HTERT RPE-1 (cell line): ENCODE measurements around the gene JAZF1.

ENCODE experiments used
- in situ Hi-C: fragments of 300-500 bp; cut with MboI; formaldehyde crosslinking; loops from 4 replicates; pipeline ENCODE4 v1.14.3; 2020; ENCODE audit warnings: low sequenced_read_pairs

The JAZF1 gene

GRCh38 chr7:28180364-28181147, at the start of gene JAZF1:
TSS of gene JAZF1 (minus strand) at chr7:28180795.
- in situ Hi-C loops = no loop called here

- in situ Hi-C loops = no loop called here
These were observed 49.7 kb upstream of the JAZF1 start for GRCh38 chr7:28230261-28230660.

GRCh38 chr7:28228396-28228795, 47.8 kb upstream of the JAZF1 start:
- in situ Hi-C loops = no loop called here

DNA sequence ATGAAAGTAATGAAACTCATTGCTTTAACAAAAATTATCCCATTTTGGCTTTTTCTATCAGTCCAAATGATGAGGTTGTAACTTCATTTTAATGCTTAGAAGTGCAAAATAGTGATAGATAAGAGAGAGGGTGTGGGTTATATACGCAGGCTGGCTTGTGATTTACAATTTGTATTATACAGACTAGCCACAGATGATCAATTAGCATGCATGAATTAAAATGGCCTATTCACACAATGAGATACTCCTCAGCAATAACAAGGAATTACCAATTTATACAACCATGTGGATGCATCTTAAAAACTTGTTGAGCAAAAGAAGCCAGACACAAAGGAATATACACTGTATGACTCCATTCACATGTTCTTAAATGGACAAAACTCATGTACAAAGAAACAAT, 45.4 kb upstream of the JAZF1 start:
- in situ Hi-C loops = no loop called here

DNA sequence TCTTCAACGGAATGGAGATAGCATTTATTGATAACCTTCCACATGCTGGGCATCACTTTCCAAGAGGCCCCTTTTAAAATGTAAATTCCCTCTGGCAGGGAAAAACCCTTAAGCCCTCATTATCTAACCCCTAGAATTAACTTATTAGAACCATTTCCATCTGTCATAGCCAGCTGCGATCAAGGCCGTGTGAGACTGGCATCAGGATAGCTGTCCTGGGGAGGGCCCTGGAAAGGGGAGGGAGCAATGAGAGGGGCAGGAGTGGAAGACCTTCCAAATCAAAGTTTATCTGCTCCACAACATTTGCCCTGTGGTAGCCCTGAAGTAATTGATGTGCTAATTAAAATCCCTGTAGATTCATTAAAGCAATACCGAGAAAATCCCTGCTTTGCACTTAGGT, 45.0 kb upstream of the JAZF1 start:
- in situ Hi-C loops = no loop called here

- in situ Hi-C loops = no loop called here
These were observed 44.1 kb upstream of the JAZF1 start for GRCh38 chr7:28224675-28225074.

DNA sequence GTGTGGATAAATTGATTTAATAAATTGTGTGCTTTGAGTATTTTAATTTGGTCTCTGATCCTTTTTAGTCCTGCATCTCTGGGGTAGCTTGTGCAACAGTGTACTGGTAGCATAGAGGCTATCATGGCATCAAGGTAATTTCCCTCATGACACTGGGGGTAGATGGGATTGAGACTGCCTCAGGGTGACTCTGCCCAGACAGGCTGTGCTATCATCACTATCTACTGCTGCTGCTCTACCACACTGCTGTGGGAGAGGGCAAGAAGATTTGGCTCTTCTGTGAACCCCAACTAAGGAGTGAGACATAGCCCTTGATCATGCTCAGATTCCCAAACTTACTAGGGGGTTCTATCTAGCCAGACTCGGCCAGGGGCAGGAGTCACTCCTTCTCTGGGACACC, 43.6 kb upstream of the JAZF1 start:
- in situ Hi-C loops = no loop called here

DNA sequence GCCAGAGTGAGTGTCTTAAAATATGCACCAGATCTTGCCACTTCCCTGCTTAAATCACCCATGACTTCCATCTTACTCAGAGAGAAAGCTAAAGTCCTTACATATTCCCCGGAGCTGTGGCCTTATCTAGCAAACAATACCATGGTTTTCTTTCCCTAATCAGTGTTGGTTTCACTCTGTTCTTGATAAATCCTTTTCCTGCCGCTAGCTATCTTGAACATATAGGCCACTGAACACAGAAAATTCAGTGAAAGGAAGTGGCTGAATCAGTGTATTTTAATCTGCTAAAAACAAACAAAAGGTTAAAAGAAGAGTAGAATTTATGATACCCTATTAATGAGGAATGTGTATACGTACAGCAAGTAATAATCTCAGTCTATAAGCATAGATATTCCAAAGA, 42.0 kb upstream of the JAZF1 start:
- in situ Hi-C loops = no loop called here

GRCh38 chr7:28219793-28220192, 39.2 kb upstream of the JAZF1 start:
- in situ Hi-C loops = no loop called here

DNA sequence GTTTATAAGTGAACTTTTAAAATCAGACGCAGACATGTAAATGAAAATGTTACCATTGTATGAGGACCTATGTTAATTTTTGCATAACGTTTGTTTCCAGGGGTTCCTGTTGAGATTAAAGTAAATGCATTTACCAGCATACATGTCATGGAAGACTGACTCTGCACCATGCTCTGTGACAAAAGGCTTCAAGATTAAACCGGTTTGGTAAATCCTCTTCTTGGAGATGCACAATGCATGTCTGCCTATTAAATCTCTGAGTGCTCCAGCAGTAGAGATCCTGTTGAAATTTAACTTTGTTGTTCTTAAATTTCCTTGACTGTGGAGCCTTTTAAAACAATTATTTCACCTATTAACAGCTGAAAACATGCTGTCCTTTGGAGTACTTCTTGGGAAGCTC, 36.5 kb upstream of the JAZF1 start:
- in situ Hi-C loops = no loop called here

DNA sequence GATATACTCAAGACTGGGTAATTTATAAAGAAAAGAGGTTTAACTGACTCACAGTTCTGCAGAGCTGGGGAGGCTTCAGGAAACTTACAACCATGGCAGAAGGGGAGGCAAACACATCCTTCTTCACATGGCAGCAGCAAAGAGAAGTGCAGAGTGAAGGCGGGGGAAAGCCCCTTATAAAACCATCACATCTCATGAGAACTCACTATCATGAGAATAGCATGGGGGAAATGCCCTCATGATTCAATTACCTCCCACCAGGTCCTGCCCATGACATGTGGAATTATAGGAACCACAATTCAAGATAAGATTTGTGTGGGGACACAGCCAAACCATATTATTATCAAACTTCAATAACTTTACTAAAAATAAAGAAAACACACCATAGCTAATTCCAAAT, 30.4 kb upstream of the JAZF1 start:
- in situ Hi-C loops = no loop called here

DNA sequence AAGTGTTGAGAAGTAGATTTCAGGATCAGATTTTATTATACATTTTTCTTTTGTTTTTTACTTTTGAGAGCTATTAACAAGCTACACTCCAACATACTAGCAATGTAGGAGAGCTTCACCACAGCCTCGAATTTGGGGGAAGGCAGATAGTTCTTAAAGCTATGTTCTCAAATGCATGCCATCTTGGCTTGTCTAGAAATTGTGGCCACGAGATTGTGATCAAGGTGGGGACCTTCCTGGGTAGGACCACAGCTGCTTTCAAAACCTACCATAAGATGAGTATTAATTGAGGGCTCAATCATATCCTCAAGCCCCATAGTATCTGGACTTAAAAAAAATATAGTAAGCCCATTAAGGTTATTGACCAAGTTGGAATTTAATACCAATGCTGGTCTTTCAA, 27.9 kb upstream of the JAZF1 start:
- in situ Hi-C loops = no loop called here

GRCh38 chr7:28207486-28208158, 27.0 kb upstream of the JAZF1 start:
- in situ Hi-C loops = no loop called here

DNA sequence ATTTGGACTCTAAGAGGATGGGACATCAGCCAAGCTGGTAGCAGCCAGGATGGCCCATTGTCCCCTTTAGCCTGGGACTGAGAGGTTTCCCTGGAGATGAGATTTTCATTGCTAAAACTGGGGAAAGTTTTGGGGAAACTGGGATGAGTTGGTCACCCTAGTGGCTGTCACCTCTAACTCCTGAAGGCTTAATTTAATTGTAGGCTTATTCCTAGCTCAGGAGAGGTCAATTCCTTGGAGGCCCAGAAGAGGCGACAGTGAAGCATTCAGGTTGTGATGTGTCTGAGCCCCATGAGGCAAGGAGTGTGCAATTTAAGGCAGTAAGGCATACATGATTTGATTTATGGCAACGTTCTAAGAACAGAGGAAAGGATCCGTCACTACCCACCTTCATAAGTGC, 24.9 kb upstream of the JAZF1 start:
- in situ Hi-C loops = no loop called here

DNA sequence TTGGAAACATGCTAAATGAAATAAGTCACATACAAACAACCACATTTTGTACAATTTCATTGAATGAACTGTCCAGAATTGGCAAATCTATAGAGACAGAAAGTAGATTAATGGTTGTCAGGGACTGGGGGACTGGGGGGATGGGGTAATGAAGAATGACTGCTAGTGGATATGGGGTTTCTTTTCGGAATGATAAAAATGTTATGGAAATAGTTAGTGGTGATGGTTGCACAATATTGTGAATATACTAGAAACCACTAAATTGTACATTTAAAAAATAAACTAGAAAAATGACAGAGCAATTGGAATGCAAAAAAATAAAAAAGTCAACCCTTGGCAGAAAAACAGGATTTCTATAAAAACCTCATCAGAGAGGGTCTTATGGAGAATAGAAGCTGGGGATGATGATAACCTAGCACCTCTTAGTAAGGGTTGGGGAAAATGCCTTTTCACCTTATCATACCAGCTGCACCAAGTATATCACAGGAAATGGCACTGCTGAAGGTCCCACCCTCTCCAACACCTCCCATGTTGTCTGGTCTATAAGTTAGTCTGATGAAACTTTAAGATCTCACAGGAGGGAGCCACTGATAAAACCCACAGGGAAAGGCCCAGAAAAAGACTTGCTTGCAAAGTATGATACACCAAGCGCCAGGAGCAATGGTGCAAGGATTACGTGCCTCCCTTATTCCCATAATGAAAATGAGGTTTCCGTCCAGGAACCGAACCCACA, 23.1 kb upstream of the JAZF1 start:
- in situ Hi-C loops = no loop called here

DNA sequence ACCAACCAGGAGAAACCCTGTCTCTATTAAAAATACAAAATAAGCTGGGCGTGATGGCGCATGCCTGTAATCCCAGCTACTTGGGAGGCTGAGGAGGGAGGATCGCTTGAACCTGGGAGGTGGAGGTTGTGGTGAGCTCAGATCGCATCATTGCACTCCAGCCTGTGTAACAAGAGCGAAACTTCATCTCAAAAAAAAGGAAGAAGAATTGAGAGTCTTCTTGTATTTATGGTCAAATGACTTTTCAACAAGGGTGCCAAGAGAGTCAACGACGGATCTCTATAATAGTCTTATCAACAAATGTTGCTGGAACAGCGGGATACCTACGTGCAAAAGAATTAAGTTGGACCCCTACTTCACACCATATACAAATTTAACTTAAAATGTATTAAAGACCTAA, 21.6 kb upstream of the JAZF1 start:
- in situ Hi-C loops = no loop called here

DNA sequence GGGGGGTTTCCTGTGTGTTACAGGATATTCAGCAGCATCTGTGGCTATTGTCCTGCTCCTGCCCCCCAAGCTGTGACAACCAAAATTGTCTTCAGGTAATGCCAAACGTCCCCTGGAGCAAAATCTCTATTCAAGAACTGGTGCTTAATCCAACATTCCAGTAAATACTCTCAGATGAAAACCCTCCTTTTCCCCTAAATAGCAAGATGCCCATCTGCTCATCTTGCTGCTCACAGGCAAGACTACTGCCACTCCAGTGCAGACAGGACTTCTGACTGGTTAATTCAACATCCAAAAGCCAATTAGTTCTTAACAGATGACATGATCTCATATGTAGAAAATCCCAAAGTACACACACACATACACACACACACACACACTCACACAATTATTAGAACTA, 20.5 kb upstream of the JAZF1 start:
- in situ Hi-C loops = no loop called here

DNA sequence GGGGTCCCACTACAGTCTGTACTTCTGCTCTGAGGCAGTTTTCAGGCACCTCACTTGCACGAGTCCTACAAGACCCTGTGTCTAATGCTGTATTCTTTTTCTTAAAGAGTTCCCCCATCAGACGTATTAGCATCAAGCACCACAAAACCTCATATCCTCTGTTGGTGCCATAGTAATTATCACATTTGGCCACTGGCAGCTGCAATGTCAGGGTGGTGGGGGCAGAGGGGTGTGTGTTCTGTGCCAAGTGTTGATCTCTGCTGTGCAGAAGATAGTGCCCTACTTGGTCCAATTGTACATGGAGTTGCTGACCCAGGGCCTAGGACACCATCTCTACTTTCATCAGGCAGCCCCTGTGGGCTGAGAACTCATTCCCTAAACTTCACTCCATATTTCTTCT, 20.0 kb upstream of the JAZF1 start:
- in situ Hi-C loops = no loop called here

- in situ Hi-C loops = no loop called here
These were observed 18.5 kb upstream of the JAZF1 start for GRCh38 chr7:28199021-28199510.

GRCh38 chr7:28195910-28196620, 15.5 kb upstream of the JAZF1 start:
- in situ Hi-C loops = no loop called here
